Neural cell (in vitro differentiated cells): ENCODE measurements around the gene ZNF583.

Experiments used
- CTCF ChIP-seq: fragments of 450-650 bp; IDR thresholded peaks from 2 replicates; pipeline ENCODE4 v1.5.1; 2014; ENCODE audit warnings: antibody characterized with exemption, mild to moderate bottlenecking, moderate library complexity; ENCODE audit not compliant: poor library complexity, severe bottlenecking
- POLR2AphosphoS5 ChIP-seq: IDR thresholded peaks from 2 replicates; pipeline ENCODE4 v1.6.1; 2012

GRCh38 chr19:56423985-56424353 is 19.8 kb downstream of the ZNF583 start:
- no peak for TF ChIP-seq CTCF
- TF ChIP-seq POLR2AphosphoS5: no peak
